H1 (cell line): Measurements from ENCODE around the gene TBC1D13. TPM values are rescaled to one million over a fixed set of nuclear protein-coding genes. Genes with fewer than 3 reads are reported as not detected.

Experiments used
- CTCF ChIA-PET: fragments of 300-600 bp; sonication (Branson Sonifier 250); formaldehyde crosslinking; loops from one replicate; lab custom pipeline; 2021; ENCODE audit not compliant: partially characterized antibody; lab: Charles Lee
- POLR2A ChIA-PET: fragments of 300-600 bp; sonication (Branson Sonifier 250); formaldehyde crosslinking; loops from one replicate; lab custom pipeline; 2021; ENCODE audit warnings: inconsistent platforms; ENCODE audit not compliant: partially characterized antibody; lab: Charles Lee
- DNase-seq, 2 experiments: peaks; one replicate each; pipeline versions ENCODE4 v3.0.0 to v3.0.0-alpha.2; 2010 to 2022; ENCODE audit warnings: low spot score in 2 of 2, low read depth in 1 of 2, mixed read lengths in 1 of 2
- FAIRE-seq: peaks from 2 replicates; lab custom pipeline; 2011; peaks lifted over from hg19 to GRCh38; lab: Jason Lieb, UNC
- H2AFZ ChIP-seq: 2 replicates; pipeline ENCODE4 v1.8.1; 2012; ENCODE audit warnings: low read length, inconsistent platforms
- H2AK5ac ChIP-seq: 2 replicates; pipeline ENCODE4 v1.6.1; 2013; ENCODE audit warnings: low read depth, low read length
- H2BK120ac ChIP-seq: replicated peaks from 2 replicates; pipeline ENCODE3; 2013; ENCODE audit warnings: low read depth, low read length, inconsistent platforms
- H2BK12ac ChIP-seq: 2 replicates; pipeline ENCODE4 v1.6.1; 2013; ENCODE audit warnings: low read depth, low read length
- H2BK15ac ChIP-seq: 2 replicates; pipeline ENCODE4 v1.6.1; 2013; ENCODE audit warnings: low read length
- H2BK20ac ChIP-seq: 2 replicates; pipeline ENCODE4 v1.6.1; 2013; ENCODE audit warnings: low read length
- H2BK5ac ChIP-seq: 2 replicates; pipeline ENCODE4 v1.6.1; 2013; ENCODE audit warnings: low read depth, low read length
- H3K14ac ChIP-seq: 2 replicates; pipeline ENCODE4 v1.6.1; 2013; ENCODE audit warnings: inconsistent platforms; ENCODE audit not compliant: insufficient read length
- H3K18ac ChIP-seq: 2 replicates; pipeline ENCODE4 v1.6.1; 2013; ENCODE audit warnings: low read length; ENCODE audit errors: extremely low read depth
- H3K23ac ChIP-seq: 2 replicates; pipeline ENCODE4 v1.6.1; 2013; ENCODE audit warnings: inconsistent platforms; ENCODE audit not compliant: insufficient read length
- H3K23me2 ChIP-seq: 2 replicates; pipeline ENCODE4 v1.6.1; 2013; ENCODE audit warnings: low read depth, low read length
- H3K27ac ChIP-seq: 2 replicates; pipeline ENCODE4 v1.6.1; 2011; ENCODE audit warnings: low read depth, low read length, inconsistent platforms
- H3K27me3 ChIP-seq, 4 experiments: replicated peaks in 1 of 4; 1 replicate in 1 of 4; 2 replicates in 3 of 4; pipeline versions ENCODE4 v1.6.1 to v1.8.1; 2011 to 2013; ENCODE audit warnings: low read length in 3 of 4, mild to moderate bottlenecking in 3 of 4, inconsistent platforms in 2 of 4, mixed read lengths in 2 of 4, moderate library complexity in 1 of 4; ENCODE audit not compliant: control insufficient read depth in 3 of 4, insufficient read depth in 3 of 4; ENCODE audit errors: extremely low read depth in 1 of 4
- H3K36me3 ChIP-seq, 4 experiments: 2 replicates each; pipeline versions ENCODE4 v1.6.1 to v1.8.1; 2011 to 2013; ENCODE audit warnings: mild to moderate bottlenecking in 4 of 4, low read length in 3 of 4, moderate library complexity in 2 of 4, control low read depth in 1 of 4, inconsistent platforms in 1 of 4; ENCODE audit not compliant: insufficient read depth in 4 of 4, control insufficient read depth in 2 of 4
- H3K4ac ChIP-seq: replicated peaks from 2 replicates; pipeline ENCODE3; 2013; ENCODE audit warnings: low read length, low read depth, mixed read lengths, inconsistent platforms; ENCODE audit not compliant: insufficient read length
- H3K4me1 ChIP-seq, 4 experiments: replicated peaks in 1 of 4; 1 replicate in 1 of 4; 2 replicates in 3 of 4; pipeline versions ENCODE4 v1.6.1 to v1.8.1; 2011 to 2013; ENCODE audit warnings: low read length in 3 of 4, inconsistent platforms in 2 of 4, mixed read lengths in 1 of 4; ENCODE audit not compliant: insufficient read depth in 4 of 4, control insufficient read depth in 3 of 4
- H3K4me2 ChIP-seq, 2 experiments: 2 replicates each; pipeline versions ENCODE4 v1.6.1 to v1.8.1; 2011 to 2013; ENCODE audit warnings: low read depth in 2 of 2, low read length in 2 of 2, control low read depth in 1 of 2, inconsistent platforms in 1 of 2, mild to moderate bottlenecking in 1 of 2; ENCODE audit not compliant: insufficient read depth in 1 of 2
- H3K4me3 ChIP-seq, 4 experiments: fragments of 200-600, 300-600 bp in 1 of 4; sonication (generic), shearing (Covaris generic), sonication (Bioruptor Twin) in 1 of 4; 2 replicates each; pipeline versions ENCODE4 v1.5.1 to v1.8.1; 2011 to 2016; ENCODE audit warnings: low read length in 4 of 4, low read depth in 3 of 4, control low read depth in 2 of 4, inconsistent platforms in 2 of 4, mild to moderate bottlenecking in 2 of 4, mixed read lengths in 1 of 4, moderate library complexity in 1 of 4; ENCODE audit not compliant: insufficient read depth in 2 of 4; ENCODE audit errors: extremely low read depth in 1 of 4
- H3K56ac ChIP-seq: replicated peaks from 2 replicates; pipeline ENCODE3; 2013; ENCODE audit warnings: low read depth, mild to moderate bottlenecking, mixed read lengths, low read length, inconsistent platforms; ENCODE audit not compliant: insufficient read length
- H3K79me1 ChIP-seq: 2 replicates; pipeline ENCODE4 v1.6.1; 2013; ENCODE audit warnings: low read depth, low read length, control low read depth
- H3K79me2 ChIP-seq, 2 experiments: 2 replicates each; pipeline versions ENCODE4 v1.6.1 to v1.8.1; 2012 to 2013; ENCODE audit warnings: low read length in 2 of 2, mild to moderate bottlenecking in 2 of 2, inconsistent platforms in 1 of 2; ENCODE audit not compliant: insufficient read depth in 2 of 2, control insufficient read depth in 1 of 2
- H3K9ac ChIP-seq, 4 experiments: replicated peaks in 1 of 4; 1 replicate in 1 of 4; 2 replicates in 3 of 4; pipeline versions ENCODE4 v1.6.1 to v1.8.1; 2011 to 2013; ENCODE audit warnings: low read depth in 3 of 4, low read length in 3 of 4, control low read depth in 2 of 4, mild to moderate bottlenecking in 2 of 4, moderate library complexity in 2 of 4, inconsistent platforms in 1 of 4; ENCODE audit errors: extremely low read depth in 1 of 4
- H3K9me3 ChIP-seq, 2 experiments: 2 replicates each; pipeline versions ENCODE4 v1.6.1 to v1.8.1; 2012 to 2013; ENCODE audit warnings: mild to moderate bottlenecking in 2 of 2, moderate library complexity in 2 of 2, control low read depth in 1 of 2, inconsistent platforms in 1 of 2, low read depth in 1 of 2, low read length in 1 of 2, mixed read lengths in 1 of 2; ENCODE audit not compliant: insufficient read depth in 2 of 2
- H4K20me1 ChIP-seq, 2 experiments: replicated peaks in 1 of 2; 2 replicates each; pipeline versions ENCODE3 to v1.8.1; 2011 to 2013; ENCODE audit warnings: inconsistent platforms in 2 of 2, low read length in 2 of 2, mild to moderate bottlenecking in 1 of 2; ENCODE audit not compliant: insufficient read depth in 2 of 2, control insufficient read depth in 1 of 2
- H4K5ac ChIP-seq: 2 replicates; pipeline ENCODE4 v1.6.1; 2013; ENCODE audit warnings: low read length, low read depth, mixed read lengths, inconsistent platforms; ENCODE audit not compliant: insufficient read length
- H4K8ac ChIP-seq: 2 replicates; pipeline ENCODE4 v1.8.0; 2013; ENCODE audit warnings: mild to moderate bottlenecking, moderate library complexity, low read length, inconsistent platforms; ENCODE audit not compliant: insufficient read depth; ENCODE audit errors: extremely low read depth
- H4K91ac ChIP-seq: replicated peaks from 2 replicates; pipeline ENCODE3; 2013; ENCODE audit warnings: low read length, mixed read lengths, inconsistent platforms; ENCODE audit not compliant: insufficient read length
- BRCA1 ChIP-seq: IDR thresholded peaks from 2 replicates; pipeline ENCODE4 v1.6.1; 2012; ENCODE audit warnings: low read depth, low read length, improper control_type of control experiment
- CBX5 ChIP-seq: fragments of 300-800, 300-1000 bp; sonication (generic); IDR thresholded peaks from 2 replicates; pipeline ENCODE4 v1.7.1; 2016; ENCODE audit warnings: antibody characterized with exemption, low read length, low read depth
- CEBPB ChIP-seq: IDR thresholded peaks from 2 replicates; pipeline ENCODE4 v1.6.1; 2012; ENCODE audit warnings: low read depth, low read length
- CREB1 ChIP-seq: IDR thresholded peaks from 2 replicates; pipeline ENCODE4 v1.6.1; 2012; ENCODE audit warnings: inconsistent platforms
- E2F6 ChIP-seq: IDR thresholded peaks from 2 replicates; pipeline ENCODE4 v1.6.1; 2012; ENCODE audit warnings: inconsistent platforms
- KDM1A ChIP-seq: fragments of 200-600, 300-600 bp; sonication (generic); IDR thresholded peaks from 2 replicates; pipeline ENCODE4 v1.7.1; 2016; ENCODE audit warnings: mild to moderate bottlenecking, low read length, borderline replicate concordance
- POLR2A ChIP-seq, 2 experiments: IDR thresholded peaks; 1 replicate in 1 of 2; 2 replicates in 1 of 2; pipeline ENCODE4 v1.6.1; 2011; ENCODE audit warnings: low read depth in 2 of 2, low read length in 2 of 2, mild to moderate bottlenecking in 2 of 2; ENCODE audit errors: control extremely low read depth in 1 of 2
- POLR2AphosphoS5 ChIP-seq: IDR thresholded peaks from 2 replicates; pipeline ENCODE4 v1.6.1; 2011; ENCODE audit warnings: low read depth, low read length
- SUZ12 ChIP-seq: fragments of 200-600 bp; sonication (generic); IDR thresholded peaks from 2 replicates; pipeline ENCODE4 v1.6.1; 2012; ENCODE audit warnings: mild to moderate bottlenecking, inconsistent platforms, low read length, moderate library complexity, mixed read lengths
- TBP ChIP-seq: IDR thresholded peaks from 2 replicates; pipeline ENCODE4 v1.6.1; 2011; ENCODE audit warnings: low read depth, low read length, improper control_type of control experiment
- WGBS, 2 experiments: shearing (Covaris generic) in 1 of 2; methylation state at CpG; one replicate each; pipeline versions ENCODE4 v1.1.6 to v1.1.7; 2013 to 2015; ENCODE audit warnings: low lambda C conversion rate in 2 of 2, mixed read lengths in 2 of 2, inconsistent platforms in 1 of 2, low coverage in 1 of 2, missing lambda C conversion rate in 1 of 2; ENCODE audit not compliant: insufficient replicate concordance in 2 of 2, insufficient coverage in 1 of 2, insufficient read length in 1 of 2; ENCODE audit errors: extremely low coverage in 1 of 2, missing lambda C conversion rate in 1 of 2; 5-methylcytosine and 5-hydroxymethylcytosine counted together
- polyA plus RNA-seq, 7 experiments: library from polyadenylated mRNA; depleted of rRNA in 3 of 7; stranded (reverse) in 5 of 7; unstranded in 2 of 7; fragments of >200 nt in 5 of 7; fragments of 200-250 nt in 2 of 7; gene quantifications; 1 replicate in 5 of 7; 2 replicates in 1 of 7; 4 replicates in 1 of 7; pipeline versions ENCODE4 v1.2.1 to v1.2.3, GENCODE V29; 2011 to 2013; ENCODE audit warnings: missing spikeins in 2 of 7, mixed read lengths in 2 of 7
- total RNA-seq: library from RNA; stranded (reverse); fragmentation: NEBNext Ultra II Directional; extraction: Animal tissue kit (Norgen Biotek cat#: 25700); gene quantifications from 2 replicates; pipeline ENCODE4 v1.2.1, GENCODE V29; 2021

TBC1D13 gene
- total and polyA plus RNA-seq, 2 of the 8 experiments (the other 6 are each of a cell fraction or from before 2014, with no cell fraction given): 21.3 to 24.7 TPM

- Histone ChIP-seq H3K79me1 (no peaks in the 10 kb centered on the region), H3K27me3 (no peaks in the 10 kb centered on the region), H3K23ac (no peak overlapping the region), H3K14ac (no peak overlapping the region), H2AK5ac (no peak overlapping the region), H3K27ac (no peak overlapping the region), H4K20me1 (no peaks in the 10 kb centered on the region), H2BK120ac (no peak overlapping the region), H3K4me1 (no peaks in the 10 kb centered on the region), H3K36me3 (no peaks in the 10 kb centered on the region), H2BK12ac (no peak overlapping the region), H2AFZ (no peak overlapping the region), H3K9ac (no peak overlapping the region; a peak in 1 of 7 replicates), H3K56ac (no peak overlapping the region), H3K23me2 (no peaks in the 10 kb centered on the region), H4K5ac (no peak overlapping the region), H3K18ac (no peak overlapping the region), H4K91ac (no peak overlapping the region), H2BK20ac (no peak overlapping the region), H3K9me3 (peaks cover 0 to 7% of the 10 kb centered on the region in 2 experiments; a peak in 1 of 4 replicates), H4K8ac (no peak overlapping the region), H3K4ac (no peak overlapping the region), H2BK15ac (no peak overlapping the region), H2BK5ac (no peak overlapping the region), H3K4me3 (no peak overlapping the region), H3K4me2 (no peak overlapping the region), H3K79me2 (no peaks in the 10 kb centered on the region)
- ChIA-PET POLR2A (interaction anchor here (1.5 kb wide), 2 partner anchors 10 to 79 kb away, joined by 3 to 4 read pairs; partner anchors contain the start of genes PKN3 and ZER1), CTCF (interaction anchor here (0.9 to 1.6 kb wide), 5 partner anchors 8 to 26 kb away, joined by 3 to 5 read pairs (median 4); no protein-coding TSS in a partner anchor)
- FAIRE-seq (no peak), DNase-seq (no peak)
- TF ChIP-seq BRCA1: no peak
- no peak for TF ChIP-seq POLR2A (IDR thresholded peaks at IDR 0.05; ENCODE audit: control extremely low read depth in 1 of 2, low read depth in 2 of 2, low read length in 2 of 2)
- TF ChIP-seq CBX5: no peak
- TF ChIP-seq KDM1A: no peak
- TF ChIP-seq CREB1: no peak
- TF ChIP-seq TBP: no peak
- TF ChIP-seq SUZ12: no peak
- no peak for TF ChIP-seq POLR2AphosphoS5
- TF ChIP-seq E2F6: no peak
- TF ChIP-seq CEBPB: no peak
- whole genome bisulfite sequencing, 2 experiments: 84% methylated on average over 7 of the region's 7 CpGs; no CpG with 5 or more reads in 1 of the 2 experiments
Measured at GRCh38 chr9:128781187-128782070, 5.6 kb upstream of the TBC1D13 start.
